B cell (primary cell): Measurements from ENCODE around the gene WDR45. TPM values are rescaled to one million over a fixed set of nuclear protein-coding genes. Genes with fewer than 3 reads are reported as not detected.

ENCODE experiments used
- ATAC-seq: fragments of 200-7000 bp; cut with Tn5 transposase; one replicate; pipeline ENCODE4 v1.10.0; 2021; ENCODE audit warnings: low read depth, mild to moderate bottlenecking, moderate number of reproducible peaks, moderate library complexity
- CTCF ChIA-PET: fragments of 350-600 bp; sonication (Branson Sonifier 250); formaldehyde crosslinking; loops from one replicate; lab custom pipeline; 2021; ENCODE audit warnings: antibody characterized with exemption, inconsistent platforms; lab: Charles Lee
- POLR2A ChIA-PET: fragments of 350-600 bp; sonication (Branson Sonifier 250); formaldehyde crosslinking; loops from one replicate; lab custom pipeline; 2021; ENCODE audit warnings: antibody characterized with exemption; lab: Charles Lee
- DNase-seq: peaks from one replicate; pipeline ENCODE4 v3.0.0; 2013
- H2AFZ ChIP-seq: 2 replicates; pipeline ENCODE4 v1.6.1; 2012; ENCODE audit warnings: mild to moderate bottlenecking, low read depth, low read length; ENCODE audit not compliant: insufficient read depth, poor library complexity, severe bottlenecking
- H3K27ac ChIP-seq, 2 donors: 1 replicate in 1 of 2; 2 replicates in 1 of 2; pipeline ENCODE4 v1.5.1; 2012 to 2013; ENCODE audit warnings: low read length in 2 of 2, mild to moderate bottlenecking in 2 of 2, moderate library complexity in 1 of 2
- H3K27me3 ChIP-seq, 4 experiments: fragments of 200-600 bp in 1 of 4; sonication (generic) in 1 of 4; replicated peaks in 1 of 4; 1 replicate in 2 of 4; 2 replicates in 2 of 4; pipeline versions ENCODE4 v1.6.1 to v1.7.0; 2013 to 2016; ENCODE audit warnings: low read length in 3 of 4, mild to moderate bottlenecking in 2 of 4, mixed read lengths in 1 of 4, moderate library complexity in 1 of 4; ENCODE audit not compliant: insufficient read depth in 4 of 4, control insufficient read depth in 3 of 4; ENCODE audit errors: control extremely low read depth in 1 of 4
- H3K36me3 ChIP-seq, 2 experiments: replicated peaks in 1 of 2; 1 replicate in 1 of 2; 2 replicates in 1 of 2; pipeline versions ENCODE4 v1.6.1 to v1.7.1; 2013; ENCODE audit warnings: low read length in 1 of 2; ENCODE audit not compliant: insufficient read depth in 2 of 2, control insufficient read depth in 1 of 2; ENCODE audit errors: control extremely low read depth in 1 of 2, extremely low read depth in 1 of 2
- H3K4me1 ChIP-seq, 2 donors: fragments of 200-600 bp in 1 of 2; sonication (generic) in 1 of 2; 1 replicate in 1 of 2; 2 replicates in 1 of 2; pipeline versions ENCODE4 v1.5.1 to v1.6.1; 2013 to 2017; ENCODE audit warnings: low read length in 2 of 2; ENCODE audit not compliant: control insufficient read depth in 2 of 2, insufficient read depth in 2 of 2
- H3K4me2 ChIP-seq: replicated peaks from 2 replicates; pipeline ENCODE3; 2012; ENCODE audit warnings: mild to moderate bottlenecking, low read depth, low read length; ENCODE audit not compliant: poor library complexity, severe bottlenecking
- H3K4me3 ChIP-seq, 5 experiments: fragments of 200-600 bp in 1 of 5; sonication (generic) in 1 of 5; 1 replicate in 3 of 5; 2 replicates in 2 of 5; pipeline versions ENCODE4 v1.5.1 to v1.7.0; 2011 to 2016; ENCODE audit warnings: low read length in 4 of 5, mild to moderate bottlenecking in 4 of 5, low read depth in 2 of 5, control low read depth in 1 of 5, moderate library complexity in 1 of 5; ENCODE audit not compliant: insufficient read depth in 1 of 5; ENCODE audit errors: control extremely low read depth in 1 of 5, extremely low read depth in 1 of 5
- H3K79me2 ChIP-seq: fragments of 200-600 bp; sonication (generic); one replicate; pipeline ENCODE4 v1.6.0; 2016; ENCODE audit warnings: low read length; ENCODE audit not compliant: control insufficient read depth, insufficient read depth
- H3K9ac ChIP-seq: fragments of 200-600 bp; sonication (generic); 2 replicates; pipeline ENCODE4 v1.6.1; 2017; ENCODE audit warnings: mild to moderate bottlenecking, low read length, moderate library complexity
- H3K9me3 ChIP-seq, 3 donors: one replicate each; pipeline versions ENCODE4 v1.6.1 to v1.7.1; 2013; ENCODE audit warnings: low read length in 2 of 3; ENCODE audit not compliant: control insufficient read depth in 2 of 3, insufficient read depth in 1 of 3; ENCODE audit errors: control extremely low read depth in 1 of 3
- H4K20me1 ChIP-seq: 2 replicates; pipeline ENCODE4 v1.6.0; 2012; ENCODE audit warnings: mild to moderate bottlenecking, low read length; ENCODE audit not compliant: insufficient read depth, control insufficient read depth, poor library complexity, severe bottlenecking
- H3K27ac Mint-ChIP-seq: one replicate; pipeline ENCODE4 v1.8.0; 2021; ENCODE audit warnings: mixed read lengths
- H3K27me3 Mint-ChIP-seq: one replicate; pipeline ENCODE4 v1.8.0; 2021; ENCODE audit warnings: mixed read lengths
- H3K4me1 Mint-ChIP-seq: one replicate; pipeline ENCODE4 v1.8.0; 2021; ENCODE audit warnings: mixed read lengths
- H3K4me3 Mint-ChIP-seq: one replicate; pipeline ENCODE4 v1.8.0; 2021; ENCODE audit warnings: mixed read lengths
- H3K9me3 Mint-ChIP-seq: one replicate; pipeline ENCODE4 v1.8.0; 2022; ENCODE audit warnings: mixed read lengths; ENCODE audit not compliant: insufficient read depth
- CTCF ChIP-seq: fragments of 200-600 bp; IDR thresholded peaks from one replicate; pipeline ENCODE4 v1.8.0; 2022; ENCODE audit warnings: antibody characterized with exemption, mild to moderate bottlenecking
- EZH2 ChIP-seq: IDR thresholded peaks from 2 replicates; pipeline ENCODE4 v1.6.1; 2012; ENCODE audit warnings: borderline replicate concordance, low read depth, mild to moderate bottlenecking, moderate library complexity, low read length; ENCODE audit not compliant: insufficient read depth, poor library complexity, severe bottlenecking
- WGBS: methylation state at CpG from one replicate; pipeline ENCODE4 v1.1.5; 2013; ENCODE audit warnings: missing lambda C conversion rate; ENCODE audit not compliant: insufficient coverage; 5-methylcytosine and 5-hydroxymethylcytosine counted together
- intact Hi-C: fragments of 100-400 bp; cut with micrococcal nuclease; formaldehyde crosslinking; loops from one replicate; pipeline ENCODE4 v1.10.0; 2022
- polyA plus RNA-seq: library from polyadenylated mRNA; depleted of rRNA; stranded (reverse); fragments of >200 nt; gene quantifications from 2 replicates; pipeline ENCODE4 v1.2.3, GENCODE V29; 2012
- total RNA-seq, 2 donors: library from RNA; stranded (reverse); fragments of 120-200 nt in 1 of 2; gene quantifications; 1 replicate in 1 of 2; 2 replicates in 1 of 2; pipeline versions ENCODE4 v1.2.3 to v1.2.4, GENCODE V29; 2013 to 2022

The WDR45 gene
- total and polyA plus RNA-seq, 2 donors (not counting 1 experiment from before 2014, with no cell fraction given): 100 to 153 TPM

GRCh38 chrX:49116076-49116475 is 36.4 kb upstream of the WDR45 start:
- Histone ChIP-seq H3K79me2 (no peaks in the 10 kb centered on the region), H3K27me3 (no peaks in the 10 kb centered on the region), H3K9ac (no peak overlapping the region), H3K4me3 (no peak overlapping the region), H3K4me2 (no peak overlapping the region), H2AFZ (no peak overlapping the region), H3K36me3 (peaks cover 0 to 41% of the 10 kb centered on the region in 2 experiments), H3K27ac (no peak overlapping the region), H3K4me1 (peaks cover 0 to 6% of the 10 kb centered on the region in 2 donors), H3K9me3 (no peaks in the 10 kb centered on the region), H4K20me1 (no peaks in the 10 kb centered on the region)
- no peaks in the 10 kb centered on the region for H3K9me3 Mint-ChIP-seq
- TF ChIP-seq CTCF: no peak
- TF ChIP-seq EZH2: no peak
- no peak overlapping the region for H3K4me3 Mint-ChIP-seq
- intact Hi-C loops: no loop called here
- H3K4me1 Mint-ChIP-seq: peaks cover 12% of the 10 kb centered on the region
- no peaks in the 10 kb centered on the region for H3K27me3 Mint-ChIP-seq
- H3K27ac Mint-ChIP-seq: no peak overlapping the region
- ATAC-seq: no peak
- POLR2A ChIA-PET: no interaction called here
- 100% methylated on average over 4 of the region's 8 CpGs for WGBS
- CTCF ChIA-PET: no interaction called here
- DNase-seq: no peak

- no peak for DNase-seq
- Mint-ChIP-seq H3K27ac (no peak overlapping the region), H3K27me3 (no peaks in the 10 kb centered on the region), H3K4me3 (no peak overlapping the region), H3K9me3 (no peaks in the 10 kb centered on the region), H3K4me1 (peaks cover 3% of the 10 kb centered on the region)
- no peak for ATAC-seq
- POLR2A ChIA-PET: interaction anchor here (0.7 kb wide), 1 partner anchor 11 kb away, joined by 5 read pairs; no protein-coding TSS in a partner anchor
- H3K4me1 ChIP-seq: no peaks in the 10 kb centered on the region
- H2AFZ ChIP-seq: no peak overlapping the region
- H3K27me3 ChIP-seq: no peaks in the 10 kb centered on the region
- H3K4me2 ChIP-seq: no peak overlapping the region
- H3K9me3 ChIP-seq: no peaks in the 10 kb centered on the region
- peaks cover 0 to 27% of the 10 kb centered on the region in 2 experiments for H3K36me3 ChIP-seq
- CTCF ChIA-PET: no interaction called here
- no peak overlapping the region for H3K27ac ChIP-seq
- intact Hi-C loops: no loop called here
- TF ChIP-seq EZH2 (no peak), CTCF (no peak)
- H3K79me2 ChIP-seq: no peaks in the 10 kb centered on the region
- 94% methylated on average over 2 of the region's 3 CpGs for WGBS
- no peak overlapping the region for H3K9ac ChIP-seq
- H4K20me1 ChIP-seq: no peaks in the 10 kb centered on the region
- no peak overlapping the region for H3K4me3 ChIP-seq
These were observed 32.1 kb upstream of the WDR45 start for GRCh38 chrX:49111791-49112190.
